K562 (cell line): Measurements from ENCODE around the gene METTL24.
"Not testable (repeated sequence)": the region's sequence is repeated elsewhere in the genome, so short reads cannot be mapped to it uniquely, and the experiment has no call there.

Source experiments
- CBFA2T2 ChIP-seq: fragments of 450-650 bp; conservative IDR thresholded peaks from 2 replicates; pipeline ENCODE4 v1.6.1; 2017; ENCODE audit warnings: mild to moderate bottlenecking
- CHD2 ChIP-seq: IDR thresholded peaks from 2 replicates; pipeline ENCODE4 v1.6.1; 2011; ENCODE audit warnings: low read depth, low read length
- CTCF ChIP-seq, 3 experiments: IDR thresholded peaks in 2 of 3; conservative IDR thresholded peaks in 1 of 3; 2 replicates each; pipeline ENCODE4 v1.5.1; 2011 to 2012; ENCODE audit warnings: low read length in 3 of 3, mild to moderate bottlenecking in 3 of 3, control low read depth in 2 of 3, improper control_type of control experiment in 1 of 3, inconsistent platforms in 1 of 3, low read depth in 1 of 3, mixed read lengths in 1 of 3, moderate library complexity in 1 of 3; ENCODE audit not compliant: insufficient read depth in 2 of 3
- LEF1 ChIP-seq: fragments of 450-650 bp; IDR thresholded peaks from 2 replicates; pipeline ENCODE4 v1.6.1; 2016; ENCODE audit warnings: mild to moderate bottlenecking
- SRSF1 ChIP-seq: fragments of 200-400 bp; formaldehyde crosslinking; IDR thresholded peaks from 2 replicates; pipeline ENCODE4 v1.6.1; 2017; ENCODE audit warnings: mild to moderate bottlenecking, low read depth, low read length, moderate library complexity

- TF ChIP-seq CTCF (IDR thresholded peaks at IDR 0.05 in 2 of 3, conservative IDR thresholded peaks at IDR 0.05 in 1 of 3; ENCODE audit: insufficient read depth in 2 of 3, low read depth in 1 of 3, low read length in 3 of 3); LEF1; CBFA2T2; CHD2; SRSF1: not testable (repeated sequence)
Measured at GRCh38 chr6:110244621-110245020, 113.5 kb downstream of the METTL24 start.
